ENCODE measurements around the gene TNFRSF8. TPM values are rescaled to one million over a fixed set of nuclear protein-coding genes. Genes with fewer than 3 reads are reported as not detected.

TNFRSF8 gene
- total RNA-seq, 1 experiment from 2014 or later = 2.9 TPM

DNA sequence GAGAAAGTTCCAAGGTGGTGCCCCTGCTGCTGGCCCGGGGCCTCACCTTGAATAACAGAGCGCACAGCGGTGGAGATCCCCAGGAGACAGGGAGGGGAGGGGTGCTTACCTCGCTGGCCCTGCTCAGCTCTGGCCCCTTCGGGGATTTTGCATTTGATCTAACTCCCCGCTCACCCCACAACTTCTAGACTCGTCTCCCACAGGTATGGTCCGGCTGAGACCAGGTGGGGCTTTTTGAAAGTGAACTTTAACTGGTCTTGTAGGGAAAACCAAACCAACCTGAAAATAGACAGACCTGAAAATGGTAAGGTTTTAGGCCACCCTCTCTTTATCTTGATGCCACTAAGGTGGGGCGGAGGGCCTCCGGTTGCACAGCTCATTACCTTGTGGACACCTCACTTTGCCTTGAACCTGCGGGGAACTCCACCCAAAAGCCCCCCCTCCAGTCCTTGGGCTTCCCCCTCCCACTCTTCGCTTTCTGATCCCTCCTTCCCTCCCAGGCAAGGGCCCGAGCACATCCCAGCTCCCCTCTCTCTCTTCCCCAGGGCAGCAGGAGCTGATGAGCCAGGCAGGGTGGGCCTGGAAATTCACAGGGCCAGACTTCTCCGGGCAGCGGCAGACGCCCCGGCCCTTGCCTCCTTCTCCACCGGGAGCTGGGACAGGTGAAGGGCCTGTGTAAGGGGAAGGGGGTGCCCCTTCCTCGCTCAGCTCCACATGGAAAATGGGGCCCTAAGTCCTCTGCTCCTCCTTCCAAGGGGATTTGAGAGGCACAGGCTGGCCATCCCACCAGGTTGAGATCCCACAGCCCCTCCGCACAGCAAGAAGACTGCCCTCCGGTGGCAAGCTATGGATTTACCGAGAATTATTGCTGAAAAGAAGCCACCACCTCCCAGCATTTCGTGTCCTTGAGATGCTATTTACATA is 16.1 kb downstream of the TNFRSF8 start:
- H3K4me2 ChIP-seq (ENCODE audit: insufficient read depth, insufficient read length, low read length) = peak overlapping the region; percentile 11
- peaks cover 2% of the 10 kb centered on the region; the same call in 1 of the 2 replicates for H3K4me1 ChIP-seq (ENCODE audit: insufficient read depth, low read length)
- H3K79me1 ChIP-seq (ENCODE audit: insufficient read depth, low read depth, low read length, poor library complexity, severe bottlenecking) = no peaks in the 10 kb centered on the region
- H3K14ac ChIP-seq (ENCODE audit: insufficient read depth, low read length) = no peak overlapping the region
- no peak overlapping the region for H4K8ac ChIP-seq (replicated peaks; ENCODE audit: insufficient read length, low read depth, low read length)
- no CpG with 5 or more reads among the region's 23 CpGs for WGBS (ENCODE audit: extremely low coverage, insufficient read length, low lambda C conversion rate)
- TF ChIP-seq CTCF (conservative IDR thresholded peaks at IDR 0.05) = peak; percentile 84
- peaks cover 8 to 15% (median 9%) of the 10 kb centered on the region in 3 experiments; a peak in 6 of 7 replicates for H3K36me3 Mint-ChIP-seq (ENCODE audit: insufficient read depth in 1 of 3, low read depth in 3 of 3)
- no peaks in the 10 kb centered on the region for H4K20me1 ChIP-seq (ENCODE audit: control insufficient read depth, insufficient read depth, insufficient read length)
- H3K9me3 Mint-ChIP-seq = peaks cover 4 to 6% of the 10 kb centered on the region in 2 experiments
- no peak overlapping the region for H3K27ac ChIP-seq (ENCODE audit: insufficient read length, low read depth, low read length)
- peak overlapping the region; percentile 59 for H3K18ac ChIP-seq (ENCODE audit: insufficient read length, low read depth, low read length)
- H3K27me3 Mint-ChIP-seq (ENCODE audit: low read depth) = peaks cover 17% of the 10 kb centered on the region
- H3K9ac ChIP-seq (ENCODE audit: extremely low read depth, insufficient read length, low read length) = no peak overlapping the region
- no peak overlapping the region for H3T11ph ChIP-seq (ENCODE audit: low read length)
- no peak overlapping the region for H2AK5ac ChIP-seq (ENCODE audit: insufficient read length, low read length)
- H3K4me3 Mint-ChIP-seq = peak overlapping the region; percentile 22 to 64; a peak in 4 of 5 replicates
- peaks cover 27 to 40% of the 10 kb centered on the region in 2 experiments for H3K4me1 Mint-ChIP-seq
- H3K23ac ChIP-seq (ENCODE audit: insufficient read length, low read depth, low read length) = no peak overlapping the region
- H4K91ac ChIP-seq (ENCODE audit: insufficient read length, low read depth, low read length) = no peak overlapping the region
- DNase-seq = peak; percentile 85
- H3K56ac ChIP-seq (ENCODE audit: insufficient read length, low read depth, low read length) = no peak overlapping the region
- H2BK120ac ChIP-seq (ENCODE audit: low read depth, low read length, poor library complexity, severe bottlenecking) = no peak overlapping the region
- H3K4ac ChIP-seq (ENCODE audit: low read depth, low read length) = no peak overlapping the region
- H4K5ac ChIP-seq (ENCODE audit: insufficient read length, low read depth, low read length) = no peak overlapping the region
- no peak overlapping the region for H2BK12ac ChIP-seq (ENCODE audit: insufficient read length, low read depth, low read length)
- H3K9me3 ChIP-seq (ENCODE audit: control insufficient read depth, low read depth, low read length) = no peaks in the 10 kb centered on the region
- H2BK15ac ChIP-seq (ENCODE audit: low read depth, low read length) = no peak overlapping the region
- H2BK20ac ChIP-seq (ENCODE audit: low read depth, low read length, poor library complexity, severe bottlenecking) = no peak overlapping the region
- no peaks in the 10 kb centered on the region for H3K79me2 ChIP-seq (ENCODE audit: insufficient read depth, low read length)
- no peak overlapping the region for H2BK5ac ChIP-seq (ENCODE audit: insufficient read length, low read length)
- no peaks in the 10 kb centered on the region for H3K27me3 ChIP-seq (ENCODE audit: insufficient read depth, low read length)
- H2AFZ ChIP-seq (ENCODE audit: low read length) = no peak overlapping the region
- H3K27ac Mint-ChIP-seq = peak overlapping the region; percentile 41 to 93 (median 89); a peak in 6 of 7 replicates
- peaks cover 6% of the 10 kb centered on the region for H3K23me2 ChIP-seq (ENCODE audit: insufficient read length, low read depth, low read length, poor library complexity, severe bottlenecking)
